ENCODE data around the gene HDLBP. TPM values are rescaled to one million over a fixed set of nuclear protein-coding genes. Genes with fewer than 3 reads are reported as not detected.

Gene HDLBP
- polyA plus RNA-seq, 3 donors, result 50.4 to 73.1 (median 69.9) TPM

- intact Hi-C loops (cut with micrococcal nuclease), result no loop called here
- peaks cover 13% of the 10 kb centered on the region for H3K4me1 Mint-ChIP-seq
- under 1% methylated on average over 52 of the region's 77 CpGs for WGBS (ENCODE audit: insufficient coverage)
- no peaks in the 10 kb centered on the region for H3K36me3 Mint-ChIP-seq
- Histone ChIP-seq H3K9me3 (replicated peaks in 1 of 2; ENCODE audit: control insufficient read depth in 1 of 2, insufficient read depth in 1 of 2, low read length in 2 of 2) (no peaks in the 10 kb centered on the region), H4K20me1 (ENCODE audit: insufficient read depth, low read length) (no peaks in the 10 kb centered on the region), H3K79me2 (ENCODE audit: insufficient read depth, low read length) (no peaks in the 10 kb centered on the region), H3K4me2 (replicated peaks; ENCODE audit: extremely low read depth, low read length, poor library complexity, severe bottlenecking) (peak overlapping the region; percentile 79), H3K27me3 (ENCODE audit: control insufficient read depth in 2 of 2, insufficient read depth in 2 of 2, low read length in 2 of 2) (peaks cover 4 to 30% of the 10 kb centered on the region in 2 donors), H3K36me3 (replicated peaks in 1 of 2; ENCODE audit: control insufficient read depth in 1 of 2, insufficient read depth in 2 of 2, low read length in 2 of 2) (no peaks in the 10 kb centered on the region), H3K27ac (ENCODE audit: low read depth in 1 of 2, low read length in 2 of 2) (no peak overlapping the region), H3K9ac (ENCODE audit: insufficient read depth, low read length, poor library complexity, severe bottlenecking) (peak overlapping the region; percentile 25), H3K4me3 (replicated peaks in 1 of 3; ENCODE audit: low read depth in 2 of 3, low read length in 3 of 3) (peak overlapping the region; percentile 23 to 71 (median 31)), H2AFZ (ENCODE audit: insufficient read depth, low read depth, low read length, poor library complexity, severe bottlenecking) (peak overlapping the region; percentile 82), H3K4me1 (ENCODE audit: control insufficient read depth in 1 of 2, insufficient read depth in 2 of 2, low read length in 2 of 2) (peaks cover 8 to 13% of the 10 kb centered on the region in 2 donors)
- H3K4me3 Mint-ChIP-seq, result peak overlapping the region; percentile 78 to 88
- H3K27ac Mint-ChIP-seq, result no peak overlapping the region
- TF ChIP-seq CTCF (IDR thresholded peaks at IDR 0.05), result no peak
- H3K27me3 Mint-ChIP-seq (ENCODE audit: low read depth in 3 of 3), result peaks cover 41 to 54% (median 42%) of the 10 kb centered on the region in 3 donors
- peak; percentile 2 to 48 (median 21) for DNase-seq
- peaks cover 0 to 1% (median 0%) of the 10 kb centered on the region in 7 donors for H3K9me3 Mint-ChIP-seq
Observed at GRCh38 chr2:241217320-241218031, 98.0 kb downstream of the HDLBP start.

- Mint-ChIP-seq H3K9me3 (peaks cover 0 to 3% (median 0%) of the 10 kb centered on the region in 7 donors), H3K4me3 (peak overlapping the region; percentile 9 to 62), H3K36me3 (no peaks in the 10 kb centered on the region), H3K27me3 (ENCODE audit: low read depth in 3 of 3) (peaks cover 40 to 55% (median 41%) of the 10 kb centered on the region in 3 donors), H3K4me1 (peaks cover 13% of the 10 kb centered on the region), H3K27ac (no peak overlapping the region)
- 74% methylated on average over 13 of the region's 14 CpGs for WGBS (ENCODE audit: insufficient coverage)
- Histone ChIP-seq H3K4me2 (replicated peaks; ENCODE audit: extremely low read depth, low read length, poor library complexity, severe bottlenecking) (no peak overlapping the region), H3K36me3 (replicated peaks in 1 of 2; ENCODE audit: control insufficient read depth in 1 of 2, insufficient read depth in 2 of 2, low read length in 2 of 2) (no peaks in the 10 kb centered on the region), H3K27ac (ENCODE audit: low read depth in 1 of 2, low read length in 2 of 2) (no peak overlapping the region), H3K27me3 (ENCODE audit: control insufficient read depth in 2 of 2, insufficient read depth in 2 of 2, low read length in 2 of 2) (peaks cover 4 to 30% of the 10 kb centered on the region in 2 donors), H3K4me1 (ENCODE audit: control insufficient read depth in 1 of 2, insufficient read depth in 2 of 2, low read length in 2 of 2) (peaks cover 8 to 13% of the 10 kb centered on the region in 2 donors), H3K9ac (ENCODE audit: insufficient read depth, low read length, poor library complexity, severe bottlenecking) (no peak overlapping the region), H3K79me2 (ENCODE audit: insufficient read depth, low read length) (no peaks in the 10 kb centered on the region), H2AFZ (ENCODE audit: insufficient read depth, low read depth, low read length, poor library complexity, severe bottlenecking) (no peak overlapping the region), H3K4me3 (replicated peaks in 1 of 3; ENCODE audit: low read depth in 2 of 3, low read length in 3 of 3) (no peak overlapping the region), H4K20me1 (ENCODE audit: insufficient read depth, low read length) (no peaks in the 10 kb centered on the region), H3K9me3 (replicated peaks in 1 of 2; ENCODE audit: control insufficient read depth in 1 of 2, insufficient read depth in 1 of 2, low read length in 2 of 2) (no peaks in the 10 kb centered on the region)
- no peak for TF ChIP-seq CTCF (IDR thresholded peaks at IDR 0.05)
- DNase-seq, result no peak
- intact Hi-C loops (cut with micrococcal nuclease), result no loop called here
Observed at GRCh38 chr2:241216211-241216761, 99.2 kb downstream of the HDLBP start.
